DND-41 (cell line): Measurements from ENCODE around the gene FOXN3.

Source experiments
- ATAC-seq: fragments of 200-7000 bp; cut with Tn5 transposase; 3 replicates; pipeline ENCODE4 v1.9.1; 2021; ENCODE audit warnings: low read depth; ENCODE audit not compliant: insufficient read depth
- DNase-seq: peaks from one replicate; pipeline ENCODE4 v3.0.0-alpha.2; 2020
- H2AFZ ChIP-seq: 2 replicates; pipeline ENCODE4 v1.6.0; 2012; ENCODE audit warnings: low read depth, low read length
- H3K27ac ChIP-seq: 2 replicates; pipeline ENCODE4 v1.5.1; 2012; ENCODE audit warnings: low read length, inconsistent platforms
- H3K27me3 ChIP-seq: fragments of 200-600 bp; sonication (generic); 2 replicates; pipeline ENCODE4 v1.6.0; 2012; ENCODE audit warnings: low read length, mild to moderate bottlenecking, inconsistent platforms; ENCODE audit not compliant: insufficient read depth, poor library complexity
- H3K36me3 ChIP-seq: 2 replicates; pipeline ENCODE4 v1.5.1; 2012; ENCODE audit warnings: low read length, inconsistent platforms; ENCODE audit not compliant: insufficient read depth
- H3K4me1 ChIP-seq: 2 replicates; pipeline ENCODE4 v1.5.1; 2012; ENCODE audit warnings: mild to moderate bottlenecking, low read length; ENCODE audit not compliant: insufficient read depth
- H3K4me2 ChIP-seq: 2 replicates; pipeline ENCODE4 v1.6.0; 2012; ENCODE audit warnings: mild to moderate bottlenecking, moderate library complexity, low read length, inconsistent platforms; ENCODE audit not compliant: insufficient read depth
- H3K4me3 ChIP-seq, 2 experiments: fragments of 200-600 bp in 1 of 2; shearing (Covaris generic) in 1 of 2; 2 replicates each; pipeline ENCODE4 v1.5.1; 2012 to 2016; ENCODE audit warnings: inconsistent platforms in 2 of 2, low read length in 2 of 2, mild to moderate bottlenecking in 2 of 2, low read depth in 1 of 2, moderate library complexity in 1 of 2
- H3K79me2 ChIP-seq: 2 replicates; pipeline ENCODE4 v1.6.0; 2012; ENCODE audit warnings: low read length, inconsistent platforms; ENCODE audit not compliant: insufficient read depth
- H3K9ac ChIP-seq: 2 replicates; pipeline ENCODE4 v1.6.0; 2012; ENCODE audit warnings: low read depth, mild to moderate bottlenecking, inconsistent platforms, low read length, moderate library complexity
- H3K9me3 ChIP-seq: 2 replicates; pipeline ENCODE4 v1.5.1; 2012; ENCODE audit warnings: low read length, moderate library complexity, mild to moderate bottlenecking, inconsistent platforms; ENCODE audit not compliant: insufficient read depth, severe bottlenecking
- H4K20me1 ChIP-seq: 2 replicates; pipeline ENCODE4 v1.6.0; 2012; ENCODE audit warnings: low read length; ENCODE audit not compliant: insufficient read depth
- CTCF ChIP-seq: IDR thresholded peaks from 2 replicates; pipeline ENCODE4 v1.5.1; 2012; ENCODE audit warnings: borderline replicate concordance, low read length, moderate library complexity, mild to moderate bottlenecking; ENCODE audit not compliant: poor library complexity, severe bottlenecking; ENCODE audit errors: extremely low read depth
- EZH2 ChIP-seq: IDR thresholded peaks from 3 replicates; pipeline ENCODE4 v1.6.1; 2012; ENCODE audit warnings: borderline replicate concordance, low read depth, mild to moderate bottlenecking, moderate library complexity, low read length, inconsistent platforms; ENCODE audit not compliant: severe bottlenecking

Gene FOXN3

GRCh38 chr14:89136587-89136986 lies 280.4 kb downstream of the FOXN3 start:
- H3K9ac ChIP-seq, result no peak overlapping the region
- H3K4me1 ChIP-seq, result peaks cover 5% of the 10 kb centered on the region; the same call in 1 of the 2 replicates
- H3K36me3 ChIP-seq, result no peaks in the 10 kb centered on the region
- H3K27ac ChIP-seq, result no peak overlapping the region
- DNase-seq (no peak), ATAC-seq (no peak)
- H3K4me2 ChIP-seq, result no peak overlapping the region
- H2AFZ ChIP-seq, result no peak overlapping the region
- H3K9me3 ChIP-seq, result peaks cover 13% of the 10 kb centered on the region
- TF ChIP-seq CTCF (no peak), EZH2 (no peak)
- H4K20me1 ChIP-seq, result no peaks in the 10 kb centered on the region
- H3K79me2 ChIP-seq, result no peaks in the 10 kb centered on the region
- H3K4me3 ChIP-seq, result no peak overlapping the region
- H3K27me3 ChIP-seq, result no peaks in the 10 kb centered on the region

GRCh38 chr14:89134640-89135039 lies 282.4 kb downstream of the FOXN3 start:
- Histone ChIP-seq H3K4me3 (no peak overlapping the region), H3K9me3 (peaks cover 13% of the 10 kb centered on the region), H3K27ac (no peak overlapping the region), H3K27me3 (no peaks in the 10 kb centered on the region), H3K9ac (no peak overlapping the region), H3K79me2 (no peaks in the 10 kb centered on the region), H4K20me1 (no peaks in the 10 kb centered on the region), H3K4me2 (no peak overlapping the region), H3K36me3 (no peaks in the 10 kb centered on the region), H2AFZ (no peak overlapping the region), H3K4me1 (no peaks in the 10 kb centered on the region)
- TF ChIP-seq CTCF, result no peak
- no peak for TF ChIP-seq EZH2
- no peak for DNase-seq
- ATAC-seq, result no peak

- no peak for DNase-seq
- no peak overlapping the region for H3K4me2 ChIP-seq
- no peaks in the 10 kb centered on the region for H3K4me1 ChIP-seq
- ATAC-seq, result no peak
- H4K20me1 ChIP-seq, result no peaks in the 10 kb centered on the region
- H2AFZ ChIP-seq, result no peak overlapping the region
- H3K9me3 ChIP-seq, result peaks cover 5% of the 10 kb centered on the region
- H3K36me3 ChIP-seq, result no peaks in the 10 kb centered on the region
- H3K9ac ChIP-seq, result no peak overlapping the region
- H3K4me3 ChIP-seq, result no peak overlapping the region
- TF ChIP-seq EZH2 (no peak), CTCF (no peak)
- H3K27me3 ChIP-seq, result no peaks in the 10 kb centered on the region
- no peaks in the 10 kb centered on the region for H3K79me2 ChIP-seq
- no peak overlapping the region for H3K27ac ChIP-seq
Observed at GRCh38 chr14:89131004-89131750, 285.9 kb downstream of the FOXN3 start.

GRCh38 chr14:89129570-89129969 lies 287.5 kb downstream of the FOXN3 start:
- H3K27me3 ChIP-seq, result no peaks in the 10 kb centered on the region
- H3K27ac ChIP-seq, result no peak overlapping the region
- H3K36me3 ChIP-seq, result no peaks in the 10 kb centered on the region
- no peak overlapping the region for H2AFZ ChIP-seq
- H3K9me3 ChIP-seq, result peaks cover under 1% of the 10 kb centered on the region
- ATAC-seq (no peak), DNase-seq (no peak)
- H4K20me1 ChIP-seq, result no peaks in the 10 kb centered on the region
- TF ChIP-seq CTCF, result no peak
- TF ChIP-seq EZH2, result no peak
- H3K4me3 ChIP-seq, result no peak overlapping the region
- no peak overlapping the region for H3K9ac ChIP-seq
- H3K4me1 ChIP-seq, result no peaks in the 10 kb centered on the region
- no peaks in the 10 kb centered on the region for H3K79me2 ChIP-seq
- no peak overlapping the region for H3K4me2 ChIP-seq
